Ishikawa (cell line): ENCODE measurements around the gene ACTN4.

ENCODE experiments used
- CEBPB ChIP-seq: IDR thresholded peaks from 2 replicates; pipeline ENCODE4 v1.6.1; 2012
- CREB1 ChIP-seq: IDR thresholded peaks from 2 replicates; pipeline ENCODE4 v1.6.1; 2012; ENCODE audit warnings: low read depth
- FOXM1 ChIP-seq: IDR thresholded peaks from 2 replicates; pipeline ENCODE4 v1.6.1; 2012; ENCODE audit warnings: low read depth, borderline replicate concordance
- RAD21 ChIP-seq: IDR thresholded peaks from 2 replicates; pipeline ENCODE4 v1.6.1; 2012; ENCODE audit warnings: low read depth
- TAF1 ChIP-seq: IDR thresholded peaks from 2 replicates; pipeline ENCODE4 v1.6.1; 2012; ENCODE audit warnings: low read depth, mild to moderate bottlenecking
- TCF12 ChIP-seq: IDR thresholded peaks from 2 replicates; pipeline ENCODE4 v1.6.1; 2012; ENCODE audit warnings: low read depth
- ZBTB7A ChIP-seq: IDR thresholded peaks from 2 replicates; pipeline ENCODE4 v1.6.1; 2012; ENCODE audit warnings: low read depth

DNA sequence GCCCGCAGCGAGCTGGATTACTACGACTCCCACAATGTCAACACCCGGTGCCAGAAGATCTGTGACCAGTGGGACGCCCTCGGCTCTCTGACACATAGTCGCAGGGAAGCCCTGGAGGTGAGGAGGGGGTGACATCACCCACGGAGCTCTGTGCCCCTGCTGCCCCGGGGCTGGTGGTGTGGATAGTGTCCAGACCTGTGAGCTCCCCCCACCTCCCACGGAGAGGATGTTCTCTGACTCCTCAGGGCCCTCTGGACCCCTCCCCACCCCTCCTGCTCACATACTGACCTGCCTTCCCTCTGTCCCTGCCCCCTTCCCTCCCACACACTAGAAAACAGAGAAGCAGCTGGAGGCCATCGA is 76.1 kb downstream of the ACTN4 start:
- TF ChIP-seq RAD21, result no peak
- no peak for TF ChIP-seq CEBPB
- no peak for TF ChIP-seq CREB1
- no peak for TF ChIP-seq TCF12
- no peak for TF ChIP-seq ZBTB7A
- no peak for TF ChIP-seq FOXM1
- no peak for TF ChIP-seq TAF1
